ENCODE data around the gene DMAC2L.
A peak's percentile ranks its signal among the peaks of the same experiment; 100 is the strongest.
"Not testable (repeated sequence)": the region's sequence is repeated elsewhere in the genome, so short reads cannot be mapped to it uniquely, and the experiment has no call there.

DMAC2L gene

GRCh38 chr14:50357124-50357523 lies 45.0 kb downstream of the DMAC2L start:
- DNase-seq: no peak

- DNase-seq: no peak
Observed at GRCh38 chr14:50357753-50358395, 45.8 kb downstream of the DMAC2L start.

GRCh38 chr14:50359631-50360030 lies 47.5 kb downstream of the DMAC2L start:
- DNase-seq: no peak

GRCh38 chr14:50360093-50360492 lies 48.0 kb downstream of the DMAC2L start:
- no peak for DNase-seq

- no peak for DNase-seq
Observed at GRCh38 chr14:50360851-50361250, 48.7 kb downstream of the DMAC2L start.

GRCh38 chr14:50361473-50362403 lies 49.6 kb downstream of the DMAC2L start:
- not testable (repeated sequence) for DNase-seq

GRCh38 chr14:50362764-50363713 lies 50.9 kb downstream of the DMAC2L start:
- DNase-seq: no peak

GRCh38 chr14:50363714-50364111 lies 51.6 kb downstream of the DMAC2L start:
- DNase-seq: peak; percentile 14

- DNase-seq: peak; percentile 27
Observed at GRCh38 chr14:50364792-50365191, 52.7 kb downstream of the DMAC2L start.

GRCh38 chr14:50365572-50365971 lies 53.4 kb downstream of the DMAC2L start:
- not testable (repeated sequence) for DNase-seq

GRCh38 chr14:50366115-50366514 lies 54.0 kb downstream of the DMAC2L start:
- DNase-seq: no peak

GRCh38 chr14:50366589-50366988 lies 54.5 kb downstream of the DMAC2L start:
- DNase-seq: no peak

- DNase-seq: no peak
Observed at GRCh38 chr14:50371546-50371945, 59.4 kb downstream of the DMAC2L start.

- DNase-seq: no peak
Observed at GRCh38 chr14:50373959-50374358, 61.8 kb downstream of the DMAC2L start.

- DNase-seq: no peak
Observed at GRCh38 chr14:50375760-50376159, 63.6 kb downstream of the DMAC2L start.
